IPS-NIHi11 (cell line): Measurements from ENCODE around the gene UBE3D.
"Not testable (repeated sequence)": the region's sequence is repeated elsewhere in the genome, so short reads cannot be mapped to it uniquely, and the experiment has no call there.

ENCODE experiments used
- DNase-seq: peaks from one replicate; pipeline ENCODE4 v3.0.0; 2012; ENCODE audit warnings: mixed read lengths, low spot score

UBE3D gene

GRCh38 chr6:82869493-82869892, 196.1 kb downstream of the UBE3D start:
- no peak for DNase-seq

GRCh38 chr6:82867946-82868345, 197.7 kb downstream of the UBE3D start:
- DNase-seq: no peak

- DNase-seq: no peak
Observed at GRCh38 chr6:82866446-82866845, 199.2 kb downstream of the UBE3D start.

GRCh38 chr6:82865461-82865860, 200.2 kb downstream of the UBE3D start:
- no peak for DNase-seq

GRCh38 chr6:82863781-82864180, 201.9 kb downstream of the UBE3D start:
- no peak for DNase-seq

GRCh38 chr6:82862543-82862942, 203.1 kb downstream of the UBE3D start:
- DNase-seq: no peak

- no peak for DNase-seq
Observed at GRCh38 chr6:82861121-82861520, 204.5 kb downstream of the UBE3D start.

GRCh38 chr6:82856077-82856476, 209.6 kb downstream of the UBE3D start:
- not testable (repeated sequence) for DNase-seq

GRCh38 chr6:82852904-82853303, 212.7 kb downstream of the UBE3D start:
- not testable (repeated sequence) for DNase-seq

GRCh38 chr6:82843291-82843885, 222.3 kb downstream of the UBE3D start:
- no peak for DNase-seq

- no peak for DNase-seq
Observed at GRCh38 chr6:82842721-82843120, 222.9 kb downstream of the UBE3D start.
